Activated naive CD4-positive, alpha-beta T cell treated with anti-CD3 and anti-CD28 coated beads for 36 hours (primary cell): ENCODE data around the gene FLII. TPM values are rescaled to one million over a fixed set of nuclear protein-coding genes. Genes with fewer than 3 reads are reported as not detected.

Experiments
- CTCF ChIA-PET: fragments of 350-600 bp; sonication (Branson Sonifier 250); formaldehyde crosslinking; loops from one replicate; lab custom pipeline; 2021; ENCODE audit warnings: antibody characterized with exemption; lab: Charles Lee
- DNase-seq: peaks from one replicate; pipeline ENCODE4 v3.0.0-alpha.2; 2020
- H3K27ac Mint-ChIP-seq: one replicate; pipeline ENCODE4 v1.8.0; 2021; ENCODE audit warnings: mild to moderate bottlenecking, mixed read lengths
- H3K27me3 Mint-ChIP-seq: one replicate; pipeline ENCODE4 v1.8.0; 2021; ENCODE audit warnings: low read depth, mixed read lengths
- H3K36me3 Mint-ChIP-seq: one replicate; pipeline ENCODE4 v1.8.0; 2021; ENCODE audit warnings: low read depth, mixed read lengths
- H3K4me1 Mint-ChIP-seq: one replicate; pipeline ENCODE4 v1.8.0; 2021; ENCODE audit warnings: low read depth, mixed read lengths
- H3K4me3 Mint-ChIP-seq: one replicate; pipeline ENCODE4 v1.8.0; 2021; ENCODE audit warnings: mild to moderate bottlenecking, moderate library complexity, mixed read lengths
- H3K9me3 Mint-ChIP-seq: one replicate; pipeline ENCODE4 v1.8.0; 2021; ENCODE audit warnings: mixed read lengths
- intact Hi-C: fragments of 100-400 bp; cut with micrococcal nuclease; formaldehyde crosslinking; loops from one replicate; pipeline ENCODE4 v1.15.1; 2023
- total RNA-seq, 2 experiments: library from RNA; stranded (reverse); gene quantifications; one replicate each; pipeline ENCODE4 v1.2.3, GENCODE V29; 2021

FLII gene
- total RNA-seq, 2 experiments from 2014 or later, result 326 to 328 TPM

DNA sequence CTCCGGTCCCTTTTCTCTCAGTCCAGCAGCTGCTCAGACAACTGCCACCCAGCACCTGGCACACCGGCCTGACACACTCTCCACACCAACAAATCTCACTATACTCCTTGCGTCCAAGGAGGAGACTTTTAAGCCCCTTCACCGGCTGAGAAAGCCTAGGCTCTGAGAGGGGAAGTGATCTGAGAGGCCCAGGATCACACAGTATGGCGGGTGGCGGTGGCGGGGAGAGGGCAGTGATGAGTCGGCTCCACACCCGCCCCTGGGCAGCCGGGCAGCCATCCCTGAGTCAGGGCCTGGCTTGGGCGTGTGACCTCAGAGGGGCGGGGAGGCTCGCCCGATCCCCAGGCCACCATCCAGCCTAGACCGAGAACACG is 569 bp downstream of the FLII start:
- peak; percentile 61 for DNase-seq
- Mint-ChIP-seq H3K9me3 (no peaks in the 10 kb centered on the region), H3K36me3 (peaks cover 5% of the 10 kb centered on the region), H3K4me3 (peak overlapping the region; percentile 98), H3K27me3 (no peaks in the 10 kb centered on the region), H3K27ac (peak overlapping the region; percentile 86), H3K4me1 (peaks cover 30% of the 10 kb centered on the region)
- intact Hi-C loops, result loop anchor here (1.0 to 2.0 kb wide), 3 partner anchors 10 to 41 kb away; partner anchors contain the start of gene LLGL1
- CTCF ChIA-PET, result interaction anchor here (0.6 kb wide), 1 partner anchor 69 kb away, joined by 3 read pairs; no protein-coding TSS in a partner anchor

DNA sequence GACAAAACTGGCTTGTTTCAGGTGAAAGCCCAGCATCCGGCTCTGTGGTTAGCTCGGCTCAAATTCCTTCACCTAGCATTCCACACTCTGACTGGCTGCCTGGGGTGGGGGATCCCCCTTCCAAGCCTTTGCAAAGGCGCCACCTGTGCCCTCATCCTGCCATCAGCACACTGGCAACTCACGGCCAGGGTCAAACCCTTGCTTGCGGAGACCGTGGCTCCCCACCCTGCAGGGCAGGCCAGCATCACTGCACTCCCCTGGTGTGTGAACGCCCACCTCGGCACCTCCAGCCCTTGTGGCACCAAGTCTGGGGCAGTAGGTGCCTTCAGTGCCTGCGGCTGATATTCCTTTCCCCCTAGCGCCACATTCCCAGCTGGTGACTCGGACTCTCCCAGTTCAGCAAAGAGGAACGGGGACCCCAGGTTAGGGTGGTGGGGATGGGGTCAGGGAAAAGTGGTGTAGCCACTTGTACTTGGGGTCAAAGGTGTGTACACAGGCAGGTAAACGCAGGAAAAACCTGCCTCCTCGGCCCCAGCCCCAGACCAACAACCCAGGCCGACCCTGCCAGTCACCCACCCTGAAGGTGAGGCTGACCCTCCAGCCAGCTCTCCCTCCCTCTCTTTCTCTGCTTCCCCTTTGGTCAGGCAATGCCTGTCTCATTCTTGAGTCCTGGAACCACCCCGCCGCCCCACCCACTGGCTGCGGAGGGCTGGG is 1.1 kb downstream of the FLII start:
- H3K27me3 Mint-ChIP-seq, result no peaks in the 10 kb centered on the region
- peak overlapping the region; percentile 86 for H3K27ac Mint-ChIP-seq
- peak overlapping the region; percentile 98 for H3K4me3 Mint-ChIP-seq
- CTCF ChIA-PET, result interaction anchor here (0.6 to 1.3 kb wide), 2 partner anchors 40 to 68 kb away, joined by 3 read pairs; no protein-coding TSS in a partner anchor
- H3K4me1 Mint-ChIP-seq, result peaks cover 30% of the 10 kb centered on the region
- H3K9me3 Mint-ChIP-seq, result no peaks in the 10 kb centered on the region
- intact Hi-C loops, result no loop called here
- H3K36me3 Mint-ChIP-seq, result peaks cover 5% of the 10 kb centered on the region
- DNase-seq, result peak; percentile 79

DNA sequence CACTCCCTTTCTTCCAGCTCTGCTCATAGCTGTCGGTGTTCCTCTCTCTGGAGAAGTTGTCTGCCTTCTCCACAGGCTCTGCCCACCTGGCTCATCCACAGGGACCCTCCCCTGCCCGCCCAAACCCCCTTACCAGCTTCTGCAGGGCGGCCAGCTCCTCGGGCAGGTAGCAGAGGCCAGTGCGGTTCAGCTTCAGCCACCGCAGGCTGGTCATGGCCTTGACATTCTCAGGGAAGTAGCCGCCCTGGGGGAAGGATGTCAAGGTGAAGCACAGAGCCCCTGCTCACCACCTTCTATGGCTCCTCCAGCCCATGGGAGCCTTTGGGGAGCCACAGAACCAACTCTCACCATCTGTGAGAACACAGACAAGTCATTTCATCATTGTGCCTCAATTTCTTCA is 1.8 kb downstream of the FLII start:
- H3K27me3 Mint-ChIP-seq, result no peaks in the 10 kb centered on the region
- H3K4me3 Mint-ChIP-seq, result peak overlapping the region; percentile 98
- intact Hi-C loops, result no loop called here
- peak overlapping the region; percentile 43 for H3K27ac Mint-ChIP-seq
- CTCF ChIA-PET, result interaction anchor here (0.8 to 1.3 kb wide), 2 partner anchors 8 to 39 kb away, joined by 3 to 4 read pairs; no protein-coding TSS in a partner anchor
- H3K9me3 Mint-ChIP-seq, result no peaks in the 10 kb centered on the region
- H3K36me3 Mint-ChIP-seq, result peaks cover 6% of the 10 kb centered on the region
- no peak for DNase-seq
- H3K4me1 Mint-ChIP-seq, result peaks cover 28% of the 10 kb centered on the region

DNA sequence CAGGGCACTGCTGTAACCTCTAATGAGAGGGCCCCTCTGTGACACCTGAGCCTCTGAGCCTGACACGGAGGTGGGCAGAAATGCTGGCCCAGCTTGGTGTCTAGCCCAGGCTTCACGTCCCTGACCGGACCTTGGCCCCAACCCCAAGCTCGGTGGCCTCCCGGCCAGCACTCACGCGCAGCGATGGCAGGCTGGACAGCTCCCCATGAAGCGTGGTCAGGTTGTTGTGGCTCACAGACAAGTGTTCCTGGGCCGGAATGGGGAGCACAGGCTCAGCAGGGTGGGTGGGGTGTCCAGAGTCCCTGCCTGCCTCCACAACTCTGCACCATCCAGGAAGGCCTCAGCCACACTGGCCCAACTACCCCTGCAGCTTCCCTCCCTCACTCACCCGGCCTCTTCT is 2.2 kb downstream of the FLII start:
- Mint-ChIP-seq H3K27me3 (no peaks in the 10 kb centered on the region), H3K4me1 (peaks cover 24% of the 10 kb centered on the region), H3K9me3 (no peaks in the 10 kb centered on the region), H3K36me3 (peaks cover 8% of the 10 kb centered on the region), H3K4me3 (no peak overlapping the region), H3K27ac (no peak overlapping the region)
- DNase-seq, result no peak
- intact Hi-C loops, result no loop called here
- CTCF ChIA-PET, result interaction anchor here (0.8 to 1.3 kb wide), 3 partner anchors 8 to 52 kb away, joined by 3 to 4 read pairs (median 3); no protein-coding TSS in a partner anchor

DNA sequence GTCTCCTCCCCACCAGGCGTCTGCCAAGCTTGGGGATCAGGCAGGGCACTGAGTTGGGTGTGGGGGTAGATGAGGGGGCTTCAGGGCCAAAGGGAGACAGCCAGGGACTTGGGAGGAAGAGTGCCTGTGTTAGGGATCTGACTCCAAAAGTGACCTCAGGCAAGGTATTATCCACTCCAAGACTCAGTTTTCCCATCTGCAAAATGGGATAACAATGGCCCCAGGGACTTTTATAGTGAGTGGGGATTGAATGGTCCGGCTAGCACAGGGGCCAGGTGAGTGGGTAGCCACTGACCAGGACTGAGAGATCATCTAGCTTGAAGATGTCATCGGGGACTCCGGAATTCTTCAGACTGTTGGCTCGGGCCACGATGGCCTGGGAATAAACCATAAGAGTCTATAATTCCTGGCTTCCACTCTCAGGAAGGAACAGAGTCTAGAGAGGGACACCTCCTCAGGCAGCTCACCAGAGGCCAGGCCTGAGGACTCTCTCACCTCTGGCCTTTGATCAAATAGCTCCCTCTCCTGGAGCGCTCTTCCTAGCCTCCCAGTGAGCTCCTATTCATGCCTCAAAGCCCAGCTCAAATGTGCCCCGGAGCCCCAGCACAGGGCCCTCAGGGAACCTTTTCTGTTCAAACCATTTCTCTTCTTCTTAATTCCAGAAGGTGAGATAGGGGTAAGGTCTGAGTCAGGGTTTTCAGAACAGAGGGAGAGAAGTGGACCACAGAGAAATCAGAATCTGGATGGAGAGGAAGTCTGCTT is 3.5 kb downstream of the FLII start:
- CTCF ChIA-PET, result interaction anchor here (1.1 to 1.3 kb wide), 2 partner anchors 15 to 53 kb away, joined by 3 read pairs; no protein-coding TSS in a partner anchor
- H3K27ac Mint-ChIP-seq, result no peak overlapping the region
- DNase-seq, result no peak

DNA sequence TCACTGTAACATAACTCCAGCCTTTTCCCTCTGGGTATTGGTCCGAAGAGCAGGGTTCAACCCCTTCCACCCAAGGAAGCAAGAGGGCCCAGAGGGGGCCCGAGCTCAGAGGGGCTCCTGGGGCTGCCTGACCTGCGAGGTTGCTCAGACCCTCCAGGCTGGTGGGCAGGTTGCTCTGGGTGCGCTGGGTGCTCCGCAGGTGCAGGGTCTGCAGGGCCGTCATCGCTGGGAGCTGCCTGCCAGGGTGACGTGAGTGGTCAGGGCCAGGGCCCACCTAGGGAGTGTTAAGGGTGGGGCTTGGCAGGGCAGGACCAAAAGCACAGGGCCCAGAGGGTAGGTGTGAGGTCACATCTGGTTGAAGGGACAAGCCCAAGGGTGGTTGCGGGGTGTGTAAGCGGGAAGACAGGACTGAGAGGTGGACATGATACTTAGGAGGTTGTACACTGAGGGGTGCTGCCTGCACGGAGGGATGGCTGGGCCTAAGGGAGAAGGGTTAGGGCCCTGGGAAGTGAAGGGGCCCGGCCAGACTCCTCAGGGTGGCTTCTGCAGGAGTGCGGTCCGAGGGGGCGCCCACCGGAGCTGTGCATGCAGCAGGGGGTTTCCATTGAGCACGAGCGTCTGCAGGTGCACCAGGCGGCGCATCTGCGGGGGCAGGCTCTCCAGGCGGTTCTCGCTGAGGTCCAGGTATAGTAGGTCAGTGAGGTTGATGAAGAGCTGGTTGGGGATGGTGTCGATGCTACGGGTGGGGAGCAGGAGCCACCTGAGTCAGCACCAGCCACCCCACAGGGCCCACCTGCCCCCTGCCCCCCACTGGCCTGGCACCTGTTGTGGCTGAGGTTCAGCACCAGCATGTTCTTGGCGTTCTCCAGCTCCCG is 4.4 kb downstream of the FLII start:
- CTCF ChIA-PET, result interaction anchor here (1.3 kb wide), 1 partner anchor 14 kb away, joined by 3 read pairs; no protein-coding TSS in a partner anchor
- no peak overlapping the region for H3K27ac Mint-ChIP-seq
- H3K9me3 Mint-ChIP-seq, result no peaks in the 10 kb centered on the region
- H3K27me3 Mint-ChIP-seq, result no peaks in the 10 kb centered on the region
- intact Hi-C loops, result no loop called here
- peaks cover 15% of the 10 kb centered on the region for H3K36me3 Mint-ChIP-seq
- H3K4me1 Mint-ChIP-seq, result peaks cover 15% of the 10 kb centered on the region
- no peak for DNase-seq
- no peak overlapping the region for H3K4me3 Mint-ChIP-seq

More for the DNA sequence above, 3.5 kb downstream of the FLII start:
- Mint-ChIP-seq H3K4me3 (no peak overlapping the region), H3K36me3 (peaks cover 15% of the 10 kb centered on the region), H3K27me3 (no peaks in the 10 kb centered on the region), H3K4me1 (peaks cover 21% of the 10 kb centered on the region), H3K9me3 (no peaks in the 10 kb centered on the region)
- intact Hi-C loops, result no loop called here

DNA sequence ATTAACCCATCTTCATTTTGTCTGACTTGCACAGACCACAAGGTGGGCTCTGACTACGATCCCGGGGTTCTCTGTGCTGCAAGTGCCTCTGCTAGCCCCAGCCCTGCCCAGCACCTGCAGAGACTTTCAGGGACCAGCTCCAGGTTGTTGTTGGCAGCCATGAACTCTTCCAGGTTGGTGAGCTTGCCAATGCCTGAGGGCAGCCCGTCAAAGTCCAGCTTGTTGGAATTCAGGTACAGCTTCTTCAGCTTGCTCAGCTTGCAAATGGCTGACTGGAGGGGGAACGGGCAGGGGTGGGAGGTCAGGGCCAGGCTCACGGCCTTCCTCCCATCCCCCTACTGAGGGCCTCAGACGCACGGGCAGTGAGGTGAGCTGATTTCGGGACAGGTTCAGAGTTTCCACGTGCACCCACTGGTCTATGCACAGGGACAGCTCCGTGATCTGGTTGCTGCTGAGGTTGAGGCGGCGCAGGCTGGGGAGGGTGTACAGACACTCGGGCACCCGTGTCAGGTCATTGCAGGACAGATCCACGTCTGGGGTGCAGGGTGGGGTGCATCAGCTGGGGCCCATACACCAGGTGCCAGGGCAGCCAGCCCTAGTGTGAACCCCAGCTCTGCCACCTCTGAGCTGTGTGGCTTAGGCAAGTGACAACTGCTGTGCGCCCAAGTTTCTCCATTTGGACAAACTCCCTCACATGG is 5.2 kb downstream of the FLII start:
- Mint-ChIP-seq H3K27ac (no peak overlapping the region), H3K4me3 (no peak overlapping the region), H3K27me3 (no peaks in the 10 kb centered on the region), H3K4me1 (peaks cover 13% of the 10 kb centered on the region), H3K36me3 (peaks cover 15% of the 10 kb centered on the region), H3K9me3 (no peaks in the 10 kb centered on the region)
- CTCF ChIA-PET, result no interaction called here
- DNase-seq, result no peak
- intact Hi-C loops, result no loop called here

DNA sequence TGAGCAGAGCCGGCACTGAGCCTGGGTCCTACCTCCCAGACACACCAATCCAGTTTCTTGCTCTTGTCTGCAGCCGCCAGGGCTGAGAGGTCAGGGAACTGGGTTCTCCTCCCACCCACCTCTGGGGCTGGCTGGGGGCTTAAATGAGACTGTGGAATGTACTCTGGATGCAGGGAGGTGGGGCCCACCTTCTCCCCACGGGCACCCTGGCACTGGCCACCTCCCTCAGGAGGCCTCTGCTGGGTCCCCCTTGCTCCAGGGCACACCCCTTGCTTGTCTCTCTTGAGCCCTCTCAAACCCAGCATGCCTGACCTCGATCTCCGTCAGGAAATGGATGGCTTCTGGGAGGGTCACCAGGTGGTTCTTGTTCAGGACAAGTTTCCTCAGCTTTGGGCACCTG is 6.4 kb downstream of the FLII start:
- Mint-ChIP-seq H3K27ac (no peak overlapping the region), H3K4me3 (no peak overlapping the region), H3K27me3 (no peaks in the 10 kb centered on the region), H3K4me1 (peaks cover 7% of the 10 kb centered on the region), H3K9me3 (no peaks in the 10 kb centered on the region), H3K36me3 (peaks cover 20% of the 10 kb centered on the region)
- CTCF ChIA-PET, result no interaction called here
- DNase-seq, result no peak
- intact Hi-C loops, result no loop called here

DNA sequence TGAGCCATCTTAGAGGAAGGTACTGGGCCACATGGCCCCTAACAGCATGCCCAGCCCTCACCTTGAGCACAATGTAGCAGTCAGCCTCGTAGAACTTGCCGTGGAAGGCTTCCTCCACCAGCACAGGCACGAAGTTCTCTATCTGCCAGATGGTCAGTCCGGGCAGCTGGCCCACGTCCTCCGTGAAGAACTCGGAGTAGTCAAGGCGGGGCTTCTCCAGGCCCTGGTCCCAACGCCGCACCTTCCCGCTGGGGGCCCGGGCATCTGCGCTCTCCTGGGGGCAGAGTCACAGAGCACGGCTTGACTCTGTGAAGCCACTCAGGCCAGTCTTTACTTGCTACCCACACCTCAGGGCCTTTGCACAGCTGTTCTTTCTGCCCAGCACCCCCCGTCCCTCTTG is 7.3 kb downstream of the FLII start:
- peaks cover 22% of the 10 kb centered on the region for H3K36me3 Mint-ChIP-seq
- CTCF ChIA-PET, result no interaction called here
- no peaks in the 10 kb centered on the region for H3K27me3 Mint-ChIP-seq
- intact Hi-C loops, result no loop called here
- no peak overlapping the region for H3K27ac Mint-ChIP-seq
- H3K9me3 Mint-ChIP-seq, result no peaks in the 10 kb centered on the region
- no peak overlapping the region for H3K4me3 Mint-ChIP-seq
- DNase-seq, result no peak
- peaks cover 2% of the 10 kb centered on the region for H3K4me1 Mint-ChIP-seq

DNA sequence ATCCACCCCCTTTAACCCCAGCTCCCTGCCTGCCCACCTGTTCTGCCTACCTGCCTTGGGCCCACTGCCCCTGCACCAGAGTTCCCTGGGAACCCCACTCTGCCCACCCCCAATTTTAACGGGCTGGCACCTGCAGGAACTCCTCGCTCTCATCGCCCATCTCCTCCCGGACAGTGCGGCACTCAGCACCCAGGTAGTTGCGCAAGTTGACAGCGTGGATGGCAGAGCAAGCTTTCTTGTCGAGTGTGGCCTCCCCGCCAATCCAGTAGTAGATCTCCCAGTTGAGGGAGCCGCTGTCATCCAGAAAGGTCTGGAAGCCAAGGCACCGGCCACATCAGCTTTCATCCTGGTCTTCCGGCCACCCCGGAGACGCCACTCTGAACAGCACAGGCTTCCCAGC is 7.8 kb downstream of the FLII start:
- CTCF ChIA-PET, result interaction anchor here (0.5 to 0.7 kb wide), 2 partner anchors 37 to 69 kb away, joined by 3 read pairs; no protein-coding TSS in a partner anchor
- no peaks in the 10 kb centered on the region for H3K27me3 Mint-ChIP-seq
- H3K4me3 Mint-ChIP-seq, result no peak overlapping the region
- intact Hi-C loops, result no loop called here
- DNase-seq, result no peak
- no peaks in the 10 kb centered on the region for H3K9me3 Mint-ChIP-seq
- peaks cover 22% of the 10 kb centered on the region for H3K36me3 Mint-ChIP-seq
- H3K27ac Mint-ChIP-seq, result no peak overlapping the region
- no peaks in the 10 kb centered on the region for H3K4me1 Mint-ChIP-seq

DNA sequence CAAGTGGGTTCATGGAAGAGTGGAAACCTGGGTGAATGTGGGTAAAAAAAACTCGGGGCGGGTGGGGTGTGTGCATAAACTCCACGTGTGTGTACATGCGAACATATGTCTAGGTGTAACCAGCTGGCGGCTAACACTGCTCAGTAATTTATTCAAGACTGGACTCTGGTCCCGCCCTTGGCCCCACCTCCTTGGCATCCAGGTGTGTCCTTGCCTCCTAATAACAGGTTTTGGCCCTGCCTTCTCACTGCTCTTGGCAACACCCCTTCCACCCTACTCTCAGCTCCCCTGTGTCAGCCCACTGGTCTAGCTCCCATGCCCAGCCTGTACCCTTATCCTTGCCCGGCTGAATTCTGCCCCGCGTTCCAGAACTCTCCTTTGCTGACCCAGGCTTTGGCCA is 8.3 kb downstream of the FLII start:
- H3K27me3 Mint-ChIP-seq, result no peaks in the 10 kb centered on the region
- H3K36me3 Mint-ChIP-seq, result peaks cover 22% of the 10 kb centered on the region
- no peak overlapping the region for H3K27ac Mint-ChIP-seq
- H3K4me3 Mint-ChIP-seq, result no peak overlapping the region
- CTCF ChIA-PET, result interaction anchor here (0.5 to 0.9 kb wide), 3 partner anchors 38 to 84 kb away, joined by 3 read pairs; no protein-coding TSS in a partner anchor
- H3K9me3 Mint-ChIP-seq, result no peaks in the 10 kb centered on the region
- no peaks in the 10 kb centered on the region for H3K4me1 Mint-ChIP-seq
- intact Hi-C loops, result no loop called here
- no peak for DNase-seq
